Neural cell (in vitro differentiated cells): ENCODE results near the gene FCGR3B.
"Not testable (repeated sequence)": the region's sequence is repeated elsewhere in the genome, so short reads cannot be mapped to it uniquely, and the experiment has no call there.

ENCODE experiments used
- EP300 ChIP-seq: fragments of 450-650 bp; conservative IDR thresholded peaks from 2 replicates; pipeline ENCODE4 v1.6.1; 2014; ENCODE audit warnings: antibody characterized with exemption, mild to moderate bottlenecking, moderate library complexity; ENCODE audit not compliant: poor library complexity, severe bottlenecking
- EZH2 ChIP-seq: fragments of 200-600, 300-800 bp; shearing (Covaris generic), sonication (generic); IDR thresholded peaks from 2 replicates; pipeline ENCODE4 v1.6.1; 2014; ENCODE audit warnings: antibody characterized with exemption, low read length, borderline replicate concordance, mild to moderate bottlenecking; ENCODE audit not compliant: insufficient read depth, poor library complexity, severe bottlenecking
- POLR2AphosphoS5 ChIP-seq: IDR thresholded peaks from 2 replicates; pipeline ENCODE4 v1.6.1; 2012
- RAD21 ChIP-seq: fragments of 450-650 bp; conservative IDR thresholded peaks from 2 replicates; pipeline ENCODE4 v1.6.1; 2014; ENCODE audit warnings: antibody characterized with exemption, mild to moderate bottlenecking, moderate library complexity
- SMC3 ChIP-seq: fragments of 450-650 bp; conservative IDR thresholded peaks from 2 replicates; pipeline ENCODE4 v1.6.1; 2014; ENCODE audit warnings: antibody characterized with exemption, mild to moderate bottlenecking, moderate library complexity; ENCODE audit not compliant: poor library complexity
- TAF1 ChIP-seq: IDR thresholded peaks from 2 replicates; pipeline ENCODE4 v1.6.1; 2012; ENCODE audit warnings: low read depth
- TF ChIP-seq, protein P1 (sequence below): fragments of 450-650 bp; IDR thresholded peaks from 2 replicates; pipeline ENCODE4 v1.5.1; 2014; ENCODE audit warnings: antibody characterized with exemption, mild to moderate bottlenecking, moderate library complexity; ENCODE audit not compliant: poor library complexity, severe bottlenecking
- TF ChIP-seq, protein P2 (sequence below): IDR thresholded peaks from 2 replicates; pipeline ENCODE4 v1.6.1; 2012; ENCODE audit warnings: borderline replicate concordance

DNA sequence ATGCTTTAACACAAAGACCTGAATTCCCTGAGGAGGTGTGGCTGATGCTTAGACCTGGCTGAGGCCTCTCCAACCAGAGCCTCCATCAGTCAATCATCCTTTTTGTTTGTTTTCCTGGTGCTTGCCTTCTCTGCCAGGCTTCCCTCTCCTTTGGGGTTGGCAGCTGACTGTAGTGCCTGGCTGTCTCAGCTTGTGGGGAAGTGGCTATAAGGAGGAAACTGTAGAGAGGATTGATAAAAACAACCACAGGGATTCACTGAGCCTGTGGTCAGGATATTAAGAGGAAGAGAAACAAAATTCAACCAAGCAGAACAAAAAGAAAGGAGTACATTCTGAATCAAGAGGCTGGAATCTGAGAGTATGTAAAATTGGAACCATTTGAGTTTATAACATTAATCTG, 27.5 kb upstream of the FCGR3B start:
- TF ChIP-seq, protein P1, sequence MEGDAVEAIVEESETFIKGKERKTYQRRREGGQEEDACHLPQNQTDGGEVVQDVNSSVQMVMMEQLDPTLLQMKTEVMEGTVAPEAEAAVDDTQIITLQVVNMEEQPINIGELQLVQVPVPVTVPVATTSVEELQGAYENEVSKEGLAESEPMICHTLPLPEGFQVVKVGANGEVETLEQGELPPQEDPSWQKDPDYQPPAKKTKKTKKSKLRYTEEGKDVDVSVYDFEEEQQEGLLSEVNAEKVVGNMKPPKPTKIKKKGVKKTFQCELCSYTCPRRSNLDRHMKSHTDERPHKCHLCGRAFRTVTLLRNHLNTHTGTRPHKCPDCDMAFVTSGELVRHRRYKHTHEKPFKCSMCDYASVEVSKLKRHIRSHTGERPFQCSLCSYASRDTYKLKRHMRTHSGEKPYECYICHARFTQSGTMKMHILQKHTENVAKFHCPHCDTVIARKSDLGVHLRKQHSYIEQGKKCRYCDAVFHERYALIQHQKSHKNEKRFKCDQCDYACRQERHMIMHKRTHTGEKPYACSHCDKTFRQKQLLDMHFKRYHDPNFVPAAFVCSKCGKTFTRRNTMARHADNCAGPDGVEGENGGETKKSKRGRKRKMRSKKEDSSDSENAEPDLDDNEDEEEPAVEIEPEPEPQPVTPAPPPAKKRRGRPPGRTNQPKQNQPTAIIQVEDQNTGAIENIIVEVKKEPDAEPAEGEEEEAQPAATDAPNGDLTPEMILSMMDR = not testable (repeated sequence)
- TF ChIP-seq TAF1, SMC3, RAD21, EZH2, EP300, POLR2AphosphoS5: not testable (repeated sequence)
- TF ChIP-seq, protein P2, sequence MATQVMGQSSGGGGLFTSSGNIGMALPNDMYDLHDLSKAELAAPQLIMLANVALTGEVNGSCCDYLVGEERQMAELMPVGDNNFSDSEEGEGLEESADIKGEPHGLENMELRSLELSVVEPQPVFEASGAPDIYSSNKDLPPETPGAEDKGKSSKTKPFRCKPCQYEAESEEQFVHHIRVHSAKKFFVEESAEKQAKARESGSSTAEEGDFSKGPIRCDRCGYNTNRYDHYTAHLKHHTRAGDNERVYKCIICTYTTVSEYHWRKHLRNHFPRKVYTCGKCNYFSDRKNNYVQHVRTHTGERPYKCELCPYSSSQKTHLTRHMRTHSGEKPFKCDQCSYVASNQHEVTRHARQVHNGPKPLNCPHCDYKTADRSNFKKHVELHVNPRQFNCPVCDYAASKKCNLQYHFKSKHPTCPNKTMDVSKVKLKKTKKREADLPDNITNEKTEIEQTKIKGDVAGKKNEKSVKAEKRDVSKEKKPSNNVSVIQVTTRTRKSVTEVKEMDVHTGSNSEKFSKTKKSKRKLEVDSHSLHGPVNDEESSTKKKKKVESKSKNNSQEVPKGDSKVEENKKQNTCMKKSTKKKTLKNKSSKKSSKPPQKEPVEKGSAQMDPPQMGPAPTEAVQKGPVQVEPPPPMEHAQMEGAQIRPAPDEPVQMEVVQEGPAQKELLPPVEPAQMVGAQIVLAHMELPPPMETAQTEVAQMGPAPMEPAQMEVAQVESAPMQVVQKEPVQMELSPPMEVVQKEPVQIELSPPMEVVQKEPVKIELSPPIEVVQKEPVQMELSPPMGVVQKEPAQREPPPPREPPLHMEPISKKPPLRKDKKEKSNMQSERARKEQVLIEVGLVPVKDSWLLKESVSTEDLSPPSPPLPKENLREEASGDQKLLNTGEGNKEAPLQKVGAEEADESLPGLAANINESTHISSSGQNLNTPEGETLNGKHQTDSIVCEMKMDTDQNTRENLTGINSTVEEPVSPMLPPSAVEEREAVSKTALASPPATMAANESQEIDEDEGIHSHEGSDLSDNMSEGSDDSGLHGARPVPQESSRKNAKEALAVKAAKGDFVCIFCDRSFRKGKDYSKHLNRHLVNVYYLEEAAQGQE = not testable (repeated sequence)
